NCI-H748 (cell line): Measurements from ENCODE around the gene R3HCC1L.
"Not testable (repeated sequence)": the region's sequence is repeated elsewhere in the genome, so short reads cannot be mapped to it uniquely, and the experiment has no call there.

Experiments used
- DNase-seq: peaks from one replicate; lab custom pipeline; 2025; ENCODE audit not compliant: unreplicated experiment; lab: John Stamatoyannopoulos, UW

Gene R3HCC1L

DNA sequence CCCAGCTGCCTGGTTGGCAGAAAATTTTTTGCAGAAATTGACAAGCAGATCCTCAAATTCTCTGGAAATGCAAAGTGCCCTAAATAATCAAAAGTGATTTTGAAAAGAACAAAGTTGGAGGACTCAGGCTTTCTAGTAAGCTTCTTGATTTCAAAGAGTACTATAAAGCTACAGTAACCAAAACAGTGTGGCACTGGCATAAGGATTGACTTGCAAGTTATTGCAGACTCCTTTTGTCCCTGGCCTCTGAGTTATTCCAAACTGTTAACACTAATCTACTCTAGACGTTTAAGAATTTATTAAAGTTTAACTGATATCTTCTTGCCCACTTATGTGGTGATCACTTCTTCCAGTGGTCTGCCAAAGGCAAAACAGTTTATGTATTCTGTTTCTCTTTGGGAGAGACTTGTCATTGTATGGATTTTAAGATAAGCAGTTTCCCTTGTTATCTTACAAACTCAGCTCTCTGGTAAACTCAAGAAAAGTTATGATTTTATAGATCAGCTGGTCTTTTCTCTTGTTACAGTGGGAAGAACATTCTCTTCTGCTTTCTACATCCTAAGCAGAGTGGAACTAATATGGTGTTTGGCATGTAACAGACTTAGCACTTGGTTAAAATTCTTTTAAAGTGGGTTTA lies 92.2 kb downstream of the R3HCC1L start:
- DNase-seq = no peak

DNA sequence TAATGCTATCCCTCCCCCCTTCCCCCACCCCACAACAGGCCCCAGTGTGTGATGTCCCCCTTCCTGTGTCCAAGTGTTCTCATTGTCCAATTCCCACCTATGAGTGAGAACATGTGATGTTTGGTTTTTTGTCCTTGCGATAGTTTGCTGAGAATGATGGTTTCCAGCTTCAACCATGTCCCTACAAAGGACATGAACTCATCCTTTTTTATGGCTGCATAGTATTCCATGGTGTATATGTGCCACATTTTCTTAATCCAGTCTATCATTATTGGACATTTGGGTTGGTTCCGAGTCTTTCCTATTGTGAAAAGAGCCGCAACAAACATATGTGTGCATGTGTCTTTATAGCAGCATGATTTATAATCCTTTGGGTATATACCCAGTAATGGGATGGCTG lies 93.3 kb downstream of the R3HCC1L start:
- DNase-seq = not testable (repeated sequence)

GRCh38 chr10:98228266-98228665 lies 93.8 kb downstream of the R3HCC1L start:
- not testable (repeated sequence) for DNase-seq

GRCh38 chr10:98231417-98231816 lies 97.0 kb downstream of the R3HCC1L start:
- DNase-seq = no peak

DNA sequence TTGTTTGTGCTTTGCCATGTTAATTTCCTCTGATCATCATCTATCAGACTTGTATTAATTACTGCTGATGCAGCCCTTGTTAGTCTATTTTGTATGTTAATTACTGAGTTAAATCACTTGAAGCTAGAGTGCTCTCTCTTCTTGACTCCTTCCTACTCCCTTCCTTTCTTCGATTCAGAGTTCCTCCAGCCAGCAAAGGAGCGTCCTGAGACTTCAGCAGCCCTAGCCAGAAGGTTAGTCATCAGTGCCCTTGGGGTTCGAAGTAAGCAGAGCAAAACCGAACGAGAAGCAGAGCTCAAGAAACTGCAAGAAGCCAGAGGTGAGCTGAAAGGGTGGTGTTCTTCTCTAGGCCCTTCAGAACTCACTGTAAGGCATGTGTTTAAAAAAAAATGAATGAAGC lies 101.4 kb downstream of the R3HCC1L start:
- DNase-seq = no peak

DNA sequence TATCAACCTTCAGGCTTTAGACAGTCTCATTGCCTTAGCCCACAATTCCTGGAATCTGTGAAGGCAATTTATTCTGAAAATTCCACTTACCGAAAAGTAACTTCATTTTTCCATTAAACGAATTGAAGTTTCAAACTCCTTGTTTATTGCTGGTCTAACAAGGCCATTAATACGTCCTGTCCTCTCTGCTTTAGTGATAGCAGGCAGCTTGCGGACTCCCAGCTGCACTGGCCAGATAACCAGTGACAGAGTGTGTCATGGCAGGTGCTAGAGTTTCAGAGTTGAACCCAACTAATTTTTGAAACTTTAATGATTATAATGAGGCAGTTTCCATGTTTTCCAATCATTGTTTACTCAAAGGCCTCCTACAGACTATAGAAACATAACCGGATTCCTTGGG lies 102.4 kb downstream of the R3HCC1L start:
- no peak for DNase-seq

DNA sequence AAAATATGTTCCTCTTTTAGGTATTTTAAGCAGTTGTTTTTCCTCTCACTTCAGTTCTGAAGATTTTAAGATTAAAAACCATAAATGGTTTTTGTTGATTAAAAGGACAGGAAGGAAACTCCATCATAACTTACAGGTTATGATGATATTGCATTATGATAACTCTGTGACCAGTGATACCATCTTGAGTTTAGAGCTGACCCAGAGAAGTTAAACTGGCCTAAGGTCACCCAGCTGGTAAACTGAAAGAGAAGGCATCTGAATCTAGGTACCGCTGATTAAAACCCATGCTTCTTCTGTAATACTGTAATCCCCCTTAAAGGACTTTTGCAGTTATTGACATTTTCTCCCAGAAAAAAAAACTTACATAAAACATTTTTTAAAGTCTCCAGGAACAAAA lies 103.9 kb downstream of the R3HCC1L start:
- no peak for DNase-seq

DNA sequence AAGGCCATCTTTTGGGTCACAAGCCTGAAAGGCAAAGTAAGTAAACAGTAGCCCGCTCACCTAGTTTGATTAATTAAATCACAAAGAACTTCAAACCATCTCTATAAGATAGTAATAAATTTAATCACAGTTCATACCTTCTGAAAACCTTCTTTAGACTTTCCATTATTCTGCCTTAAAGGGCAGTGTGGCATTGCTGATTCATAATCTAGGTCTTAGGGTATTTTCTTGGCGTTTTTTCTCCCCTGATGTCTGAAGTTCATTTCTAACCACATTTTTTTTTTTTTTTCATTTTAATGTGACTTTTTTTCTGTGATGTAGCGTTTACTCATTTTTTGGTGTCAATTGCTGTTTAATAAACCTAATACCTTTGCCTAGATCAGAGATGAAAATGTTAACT lies 106.1 kb downstream of the R3HCC1L start:
- no peak for DNase-seq

DNA sequence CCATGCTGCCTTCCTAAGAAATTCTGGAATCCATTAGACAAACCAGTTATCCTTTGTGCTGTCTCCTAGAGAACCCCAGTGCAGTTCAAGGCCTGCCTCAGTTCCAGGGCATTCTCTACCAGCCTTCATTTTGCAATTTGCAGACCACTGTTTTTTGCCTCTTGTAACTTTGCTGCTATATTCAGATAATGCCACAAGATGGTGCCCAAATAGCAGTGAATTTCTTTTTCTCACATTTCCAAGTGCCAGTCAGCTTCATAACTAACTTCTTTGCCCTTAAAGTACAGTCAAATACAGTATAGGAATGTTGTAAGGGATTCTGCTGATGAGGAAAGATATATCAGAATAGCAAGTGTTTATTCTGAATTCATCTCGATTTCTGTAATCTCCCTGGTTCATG lies 108.4 kb downstream of the R3HCC1L start:
- DNase-seq = no peak

- DNase-seq = no peak
Measured at GRCh38 chr10:98244141-98244540, 109.7 kb downstream of the R3HCC1L start.

DNA sequence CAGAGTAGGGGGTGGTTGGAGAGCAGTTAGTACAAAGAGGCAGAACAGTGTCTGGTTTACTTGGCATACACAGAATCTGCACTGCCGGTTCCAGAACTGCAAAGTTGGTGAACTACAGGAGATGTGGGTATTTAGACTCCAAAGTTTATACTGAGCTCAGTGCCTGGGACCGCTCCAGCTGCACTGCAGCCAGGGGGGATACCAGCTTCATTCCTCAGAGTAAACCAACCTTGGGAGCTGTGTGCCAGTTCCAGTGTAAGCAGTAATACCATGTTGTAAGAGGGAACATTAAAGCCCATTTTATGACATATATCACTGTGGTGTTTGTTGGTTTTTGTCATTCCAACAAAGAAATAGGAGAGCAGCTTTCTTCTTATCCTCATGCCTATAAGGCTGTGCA lies 110.1 kb downstream of the R3HCC1L start:
- no peak for DNase-seq

DNA sequence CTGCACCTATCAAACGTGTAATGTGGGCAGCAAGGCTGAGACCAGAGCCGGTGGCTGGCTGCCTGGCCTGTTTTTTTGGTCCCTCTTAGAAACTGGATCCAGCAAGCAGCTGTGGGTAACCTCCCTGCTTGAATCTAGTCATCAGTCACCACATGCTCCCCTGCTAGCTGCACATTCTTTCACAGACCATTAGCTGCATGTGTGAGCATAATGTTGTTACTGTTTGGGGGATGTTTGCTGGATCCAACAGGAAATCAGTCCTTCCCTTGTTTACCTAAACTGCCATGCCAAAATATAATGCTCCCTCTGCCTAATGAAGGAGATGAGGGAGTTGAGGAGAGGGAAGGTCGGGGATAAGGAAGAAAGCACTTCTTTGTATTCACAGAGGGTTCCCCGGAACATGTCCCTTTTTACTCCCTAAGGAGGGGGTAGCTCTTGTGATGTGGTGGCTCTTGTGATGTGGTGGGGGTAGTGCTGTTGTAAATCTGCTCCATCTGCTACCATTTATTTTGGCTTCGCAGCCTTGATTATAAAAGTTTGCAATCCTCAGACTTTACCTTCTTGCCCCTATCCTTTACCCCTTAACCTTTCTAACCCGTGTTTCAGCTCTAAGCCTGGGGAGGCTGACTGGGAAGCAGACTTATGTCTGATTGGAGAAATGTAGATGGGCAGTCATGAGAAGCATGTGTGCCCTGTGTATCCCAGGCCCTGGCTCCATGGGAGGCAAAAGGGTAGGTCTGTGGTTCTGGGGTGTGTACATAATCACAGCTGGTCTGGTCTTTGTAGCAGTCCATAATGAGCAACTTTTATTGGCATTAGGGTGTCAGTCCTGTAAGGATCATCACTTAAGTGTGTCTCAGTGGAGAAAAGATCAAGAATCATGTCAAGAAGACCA lies 112.7 kb downstream of the R3HCC1L start:
- DNase-seq = no peak

GRCh38 chr10:98248018-98248417 lies 113.6 kb downstream of the R3HCC1L start:
- DNase-seq = no peak

- DNase-seq = no peak
Measured at GRCh38 chr10:98249134-98249533, 114.7 kb downstream of the R3HCC1L start.

GRCh38 chr10:98251399-98251798 lies 116.9 kb downstream of the R3HCC1L start:
- DNase-seq = no peak

GRCh38 chr10:98252464-98252863 lies 118.0 kb downstream of the R3HCC1L start:
- DNase-seq = no peak

GRCh38 chr10:98253499-98253898 lies 119.0 kb downstream of the R3HCC1L start:
- no peak for DNase-seq

GRCh38 chr10:98254234-98254974 lies 119.9 kb downstream of the R3HCC1L start:
- DNase-seq = no peak

- DNase-seq = no peak
Measured at GRCh38 chr10:98255146-98255877, 120.9 kb downstream of the R3HCC1L start.

GRCh38 chr10:98256692-98257091 lies 122.2 kb downstream of the R3HCC1L start:
- no peak for DNase-seq

GRCh38 chr10:98257198-98257597 lies 122.7 kb downstream of the R3HCC1L start:
- DNase-seq = no peak
